ENCODE measurements around the gene RMND1. TPM values are rescaled to one million over a fixed set of nuclear protein-coding genes. Genes with fewer than 3 reads are reported as not detected.

The RMND1 gene
- total and polyA plus RNA-seq, 12 donors: 10.9 to 25.2 (median 14.7) TPM

DNA sequence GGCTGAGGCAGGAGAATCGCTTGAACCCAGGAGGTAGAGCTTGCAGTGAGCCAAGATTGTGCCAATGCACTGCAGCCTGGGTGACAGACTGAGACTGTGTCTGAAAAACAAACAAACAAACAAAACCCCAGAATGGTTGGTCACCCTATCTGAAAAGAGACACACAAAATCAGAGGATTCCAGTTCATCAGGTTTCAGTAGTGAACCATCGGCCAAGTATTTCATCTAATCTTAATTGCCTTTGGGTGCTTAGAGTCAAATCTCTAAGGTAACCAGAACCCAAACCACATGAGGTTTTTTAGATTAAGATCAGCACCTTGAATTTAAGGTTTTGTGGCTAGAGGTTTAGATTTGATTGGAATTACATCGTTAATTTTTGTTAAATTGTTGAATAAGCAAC lies 52.2 kb downstream of the RMND1 start:
- DNase-seq: no peak
- 85 to 87% methylated on average over 3 of the region's 3 CpGs for WGBS, 2 donors
- TF ChIP-seq, protein P1, sequence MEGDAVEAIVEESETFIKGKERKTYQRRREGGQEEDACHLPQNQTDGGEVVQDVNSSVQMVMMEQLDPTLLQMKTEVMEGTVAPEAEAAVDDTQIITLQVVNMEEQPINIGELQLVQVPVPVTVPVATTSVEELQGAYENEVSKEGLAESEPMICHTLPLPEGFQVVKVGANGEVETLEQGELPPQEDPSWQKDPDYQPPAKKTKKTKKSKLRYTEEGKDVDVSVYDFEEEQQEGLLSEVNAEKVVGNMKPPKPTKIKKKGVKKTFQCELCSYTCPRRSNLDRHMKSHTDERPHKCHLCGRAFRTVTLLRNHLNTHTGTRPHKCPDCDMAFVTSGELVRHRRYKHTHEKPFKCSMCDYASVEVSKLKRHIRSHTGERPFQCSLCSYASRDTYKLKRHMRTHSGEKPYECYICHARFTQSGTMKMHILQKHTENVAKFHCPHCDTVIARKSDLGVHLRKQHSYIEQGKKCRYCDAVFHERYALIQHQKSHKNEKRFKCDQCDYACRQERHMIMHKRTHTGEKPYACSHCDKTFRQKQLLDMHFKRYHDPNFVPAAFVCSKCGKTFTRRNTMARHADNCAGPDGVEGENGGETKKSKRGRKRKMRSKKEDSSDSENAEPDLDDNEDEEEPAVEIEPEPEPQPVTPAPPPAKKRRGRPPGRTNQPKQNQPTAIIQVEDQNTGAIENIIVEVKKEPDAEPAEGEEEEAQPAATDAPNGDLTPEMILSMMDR (IDR thresholded peaks at IDR 0.05): no peak
- Histone ChIP-seq H3K9me3 (no peaks in the 10 kb centered on the region), H3K4me3 (no peak overlapping the region), H3K36me3 (peaks cover 0 to 50% (median 7%) of the 10 kb centered on the region in 9 donors), H3K27ac (no peak overlapping the region), H3K4me1 (peaks cover 0 to 62% (median 38%) of the 10 kb centered on the region in 9 donors), H3K27me3 (no peaks in the 10 kb centered on the region)
- intact Hi-C loops (cut with DNase I): loop anchor here in 2 of 10 donors (10.0 kb wide), 1 partner anchor 75 kb away; no protein-coding TSS in a partner anchor
- no peak for ATAC-seq

DNA sequence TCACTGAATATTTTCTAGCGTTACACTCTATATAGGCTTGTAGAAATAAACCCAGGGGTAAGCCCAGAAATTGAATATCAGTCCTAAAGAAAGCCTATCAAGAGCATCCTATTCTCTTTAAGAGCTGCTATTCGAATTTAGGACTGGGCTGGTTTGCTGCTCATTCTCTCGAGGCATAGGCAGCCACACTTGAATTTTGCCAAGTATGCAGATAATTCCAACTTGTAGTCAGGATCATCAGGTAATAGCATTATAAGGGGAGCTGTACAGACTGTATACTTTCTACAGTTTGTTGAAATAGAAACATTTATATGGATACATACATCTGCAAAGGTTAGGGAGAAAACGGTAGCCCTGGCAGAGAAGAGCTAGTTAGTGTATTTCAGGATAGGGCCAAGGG lies 58.5 kb downstream of the RMND1 start:
- intact Hi-C loops (cut with DNase I): loop anchor here in 3 of 10 donors (5.0 kb wide), 1 partner anchor 59 kb away; the partner anchor contains the start of gene RMND1 (in 3 of the 3)
- peak overlapping the region in 2 of 10 donors; percentile 96 to 100 for H3K4me3 ChIP-seq

DNA sequence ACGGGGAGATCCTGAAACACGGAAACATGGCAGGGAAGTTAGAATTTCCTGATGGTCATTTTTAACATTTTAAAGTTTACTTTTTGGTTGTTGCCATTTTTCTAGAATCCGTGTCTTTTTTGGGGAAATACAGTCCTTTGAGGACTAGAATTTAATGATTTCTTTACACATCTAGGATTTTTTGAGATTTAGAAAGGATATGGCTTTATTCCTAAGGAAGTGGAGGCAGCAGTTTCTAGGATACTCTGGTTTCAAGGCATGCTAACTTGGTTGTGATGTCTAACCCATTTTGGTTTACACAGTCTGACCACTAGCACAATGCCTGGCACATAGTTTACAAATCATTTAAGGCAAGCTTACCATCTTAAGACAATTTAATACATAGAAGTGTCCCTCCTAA lies 59.5 kb downstream of the RMND1 start:
- 2 to 4% methylated on average over 3 of the region's 3 CpGs for WGBS, 2 donors
- H3K36me3 ChIP-seq: peaks cover 0 to 12% (median 0%) of the 10 kb centered on the region in 9 donors
- no peaks in the 10 kb centered on the region for H3K27me3 ChIP-seq
- peak overlapping the region in 9 of 10 donors; percentile 87 to 100 (median 96) for H3K4me3 ChIP-seq
- intact Hi-C loops (cut with DNase I): loop anchor here in 3 of 10 donors (5.0 kb wide), 1 partner anchor 60 kb away; the partner anchor contains the start of gene RMND1 (in 3 of the 3)
- TF ChIP-seq, protein P1 (IDR thresholded peaks at IDR 0.05): no peak
- peaks cover 12 to 76% (median 69%) of the 10 kb centered on the region in 9 donors for H3K4me1 ChIP-seq
- no peak for DNase-seq
- no peak for ATAC-seq
- H3K27ac ChIP-seq: peak overlapping the region in 9 of 10 donors; percentile 99 to 100 (median 100)
- H3K9me3 ChIP-seq: no peaks in the 10 kb centered on the region

More for the DNA sequence above, 58.5 kb downstream of the RMND1 start:
- Histone ChIP-seq H3K4me1 (peaks cover 12 to 76% (median 66%) of the 10 kb centered on the region in 9 donors), H3K27ac (peak overlapping the region in 3 of 10 donors; percentile 99 to 100 (median 100)), H3K36me3 (peaks cover 0 to 20% (median 0%) of the 10 kb centered on the region in 9 donors), H3K27me3 (no peaks in the 10 kb centered on the region), H3K9me3 (no peaks in the 10 kb centered on the region)
- no peak for DNase-seq
- 51 to 52% methylated on average over 4 of the region's 4 CpGs for WGBS, 2 donors
- ATAC-seq: no peak
- TF ChIP-seq, protein P1 (IDR thresholded peaks at IDR 0.05): no peak

DNA sequence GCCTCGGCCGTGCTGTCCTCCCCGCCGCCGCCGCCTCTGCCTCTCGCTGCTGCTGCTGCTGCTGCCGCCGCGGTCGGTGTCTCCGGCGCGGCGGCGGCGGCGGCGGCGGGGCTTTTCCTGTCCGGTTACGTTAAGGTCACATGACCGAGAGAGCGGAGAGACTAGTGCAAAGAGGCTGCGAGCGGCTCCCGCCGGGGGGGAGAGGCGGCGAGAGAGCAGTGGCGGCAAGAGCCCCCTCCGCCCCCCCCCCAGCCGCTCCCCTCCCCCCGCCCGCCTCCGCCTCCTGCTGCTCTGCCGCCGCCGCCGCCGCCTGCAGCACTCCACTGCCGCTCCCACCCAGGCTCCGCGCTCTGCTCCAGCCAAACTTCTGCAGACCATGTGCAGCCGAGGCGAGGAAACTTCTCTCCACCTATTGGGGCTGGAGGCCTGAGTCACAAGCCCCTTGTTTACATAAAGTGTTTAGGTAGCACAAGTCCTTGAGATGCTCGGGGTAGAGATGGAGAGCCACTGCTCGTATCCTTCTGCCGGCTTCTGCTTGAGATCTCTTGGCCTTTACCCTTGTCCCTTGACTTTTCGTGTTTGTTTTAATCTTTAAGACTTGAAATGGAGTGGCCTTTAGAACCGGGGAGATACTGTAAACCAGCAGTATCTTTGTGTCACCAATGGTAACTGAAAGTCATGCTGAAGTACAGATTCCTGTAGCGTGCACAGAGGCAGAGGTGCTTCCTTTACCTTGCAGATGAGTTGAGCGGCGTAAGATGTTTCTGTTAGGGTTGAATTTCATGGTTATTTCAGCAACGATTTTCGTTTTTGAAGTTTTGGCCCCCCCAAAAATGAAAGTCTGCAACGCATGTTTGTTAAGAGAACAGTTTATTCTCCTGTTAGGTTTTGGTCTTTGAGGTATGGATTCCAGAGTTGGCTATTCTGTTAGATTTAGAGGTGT lies 60.2 kb downstream of the RMND1 start, which contains the start of gene ZBTB2:
Gene ZBTB2 (minus strand): TSS at position 89 of the 943 bp plus-strand sequence. CDS start 17,922 bp downstream, outside the sequence.
- peak; percentile 71 to 72 for DNase-seq
- WGBS, 2 donors: 1% methylated on average over 40 to 54 of the region's 57 CpGs
- peak in 7 of 8 donors; percentile 3 to 13 (median 5) for ATAC-seq
- H3K9me3 ChIP-seq: no peaks in the 10 kb centered on the region
- intact Hi-C loops (cut with DNase I): loop anchor here in 5 of 10 donors (2.0 to 5.0 kb wide), 2 partner anchors 61 kb away; partner anchors contain the start of gene RMND1 (in 5 of the 5)
- H3K27ac ChIP-seq: peak within 1 kb of the TSS; percentile 94 to 100 (median 100)
- TF ChIP-seq, protein P1 (IDR thresholded peaks at IDR 0.05): no peak
- peak within 1 kb of the TSS; percentile 81 to 100 (median 96) for H3K4me3 ChIP-seq
- peaks cover 0 to 14% (median 0%) of the 10 kb centered on the region in 9 donors for H3K36me3 ChIP-seq
- peaks cover 12 to 71% (median 62%) of the 10 kb centered on the region in 9 donors for H3K4me1 ChIP-seq
- no peaks in the 10 kb centered on the region for H3K27me3 ChIP-seq
